GM12872 (cell line): ENCODE measurements around the gene CCDC117.

Source experiments
- CTCF ChIP-seq: IDR thresholded peaks from 3 replicates; pipeline ENCODE4 v1.5.1; 2011; ENCODE audit warnings: low read depth, mild to moderate bottlenecking, low read length, moderate library complexity; ENCODE audit not compliant: insufficient read depth

Gene CCDC117

GRCh38 chr22:28829358-28830181, 57.1 kb downstream of the CCDC117 start:
- TF ChIP-seq CTCF: peak; percentile 96

GRCh38 chr22:28830441-28830840, 57.9 kb downstream of the CCDC117 start:
- no peak for TF ChIP-seq CTCF

- no peak for TF ChIP-seq CTCF
Measured at GRCh38 chr22:28831140-28832072, 58.9 kb downstream of the CCDC117 start.

- TF ChIP-seq CTCF: no peak
Measured at GRCh38 chr22:28832731-28833130, 60.2 kb downstream of the CCDC117 start.

- TF ChIP-seq CTCF: no peak
Measured at GRCh38 chr22:28833276-28833923, 60.9 kb downstream of the CCDC117 start.

- TF ChIP-seq CTCF: no peak
Measured at GRCh38 chr22:28835630-28836189, 63.2 kb downstream of the CCDC117 start.

- no peak for TF ChIP-seq CTCF
Measured at GRCh38 chr22:28837640-28838039, 65.1 kb downstream of the CCDC117 start.
